Stimulated activated CD4-positive, alpha-beta T cell treated with anti-CD3 and anti-CD28 coated beads, Interleukin-12 subunit alpha, Interleukin-12 subunit beta, amount 100 ng/mL, for 48 hours (primary cell): ENCODE measurements around the gene BAG5.

Experiments used
- DNase-seq, 3 donors: peaks; one replicate each; pipeline ENCODE4 v3.0.0-alpha.2; 2020; ENCODE audit warnings: low read depth in 2 of 3, low spot score in 1 of 3

BAG5 gene

DNA sequence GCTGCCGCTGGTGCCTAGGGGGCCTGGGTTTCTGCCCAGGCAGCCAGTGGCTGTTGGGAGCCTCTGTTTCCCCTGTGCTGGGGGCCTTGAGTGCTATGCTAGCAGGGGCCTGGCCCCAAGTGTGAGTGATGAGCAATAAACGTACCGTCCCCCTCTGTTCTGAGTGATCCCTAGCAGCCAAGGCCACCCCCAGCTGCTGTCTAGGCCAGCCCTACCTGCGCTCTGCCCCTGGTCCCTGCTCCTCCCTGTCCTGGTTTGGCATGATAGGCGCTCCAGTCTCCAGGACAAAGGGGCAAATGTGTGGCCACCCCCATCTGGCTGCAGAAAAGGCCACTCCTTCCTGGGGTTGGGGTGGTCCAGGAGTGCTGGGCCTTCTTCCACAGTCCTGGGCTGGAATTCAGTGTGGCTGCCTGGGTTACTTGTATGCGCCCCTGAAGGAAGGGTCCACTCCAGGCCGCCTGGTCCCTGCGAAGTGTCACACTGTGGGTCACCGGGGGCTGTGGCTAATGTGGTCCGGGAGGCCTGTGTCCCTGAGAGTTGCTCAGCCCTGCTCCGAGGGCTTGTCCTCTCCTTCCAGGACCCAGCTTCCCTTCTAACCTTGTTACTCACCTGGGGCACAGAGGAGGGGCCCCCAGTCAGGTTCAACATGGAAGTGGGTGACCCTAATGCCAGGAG is 26.4 kb downstream of the BAG5 start:
- DNase-seq, result no peak

DNA sequence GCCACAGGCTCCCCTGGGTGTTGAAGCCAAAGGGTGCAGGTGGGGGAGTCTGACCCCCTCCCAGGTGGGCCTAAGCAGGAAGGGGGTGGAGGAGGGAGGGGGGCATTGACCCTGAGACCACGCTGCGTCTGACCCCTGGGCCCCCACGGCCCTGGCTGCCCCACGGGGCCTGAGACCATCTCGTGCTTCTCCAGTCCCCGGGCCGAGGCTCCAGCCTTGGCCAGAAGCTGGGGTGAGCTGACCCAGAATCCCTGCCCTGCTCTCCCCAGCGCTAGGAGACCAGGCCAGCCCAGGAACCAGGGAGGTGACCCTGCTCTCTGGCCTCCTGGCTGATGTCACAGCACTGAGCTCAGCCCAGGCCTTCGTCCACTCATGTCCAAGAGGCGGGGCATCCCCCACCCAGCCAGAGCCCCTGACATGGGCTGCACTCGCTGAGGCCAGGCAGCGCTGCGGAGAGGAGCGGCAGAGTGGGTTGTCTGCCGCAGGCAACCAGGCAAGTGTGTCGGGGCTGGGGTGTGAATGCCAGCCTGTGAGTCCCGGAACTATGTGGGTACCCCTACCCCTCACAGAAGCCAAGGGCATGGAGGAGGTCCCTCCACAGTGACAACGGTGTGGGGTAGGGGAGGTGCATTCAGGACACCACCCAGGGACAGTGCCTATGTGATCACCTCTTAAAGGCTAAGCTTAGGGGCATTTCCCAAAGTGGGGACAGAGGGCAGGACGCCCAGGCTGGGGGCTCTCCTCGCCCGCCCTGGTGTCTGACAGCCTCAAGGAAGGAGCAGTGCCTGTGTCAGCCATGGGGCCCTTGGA is 27.2 kb downstream of the BAG5 start:
- DNase-seq, result no peak

DNA sequence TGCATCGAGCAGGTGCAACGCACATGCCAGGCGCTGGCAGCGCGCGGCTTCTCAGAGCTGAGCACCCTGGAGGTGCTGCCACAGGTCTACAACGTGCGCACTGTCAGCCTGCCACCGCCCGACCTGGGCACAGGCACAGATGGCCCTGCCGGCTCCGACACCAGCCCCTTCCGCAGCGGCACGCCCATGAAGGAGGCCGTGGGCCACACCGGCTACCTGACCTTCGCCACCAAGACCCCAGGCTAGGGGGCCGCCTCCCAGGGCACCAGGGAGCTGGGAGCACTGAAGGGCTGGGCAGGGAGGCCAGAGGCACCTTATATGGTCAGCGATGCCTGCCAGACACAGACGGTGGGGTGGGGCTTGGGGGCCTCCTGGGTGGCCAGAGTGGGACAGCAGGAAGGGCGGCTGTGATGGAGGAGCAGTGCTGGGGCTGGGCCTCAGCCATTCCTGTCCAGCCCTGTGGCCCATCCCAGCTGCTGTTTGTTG is 27.8 kb downstream of the BAG5 start:
- no peak for DNase-seq

DNA sequence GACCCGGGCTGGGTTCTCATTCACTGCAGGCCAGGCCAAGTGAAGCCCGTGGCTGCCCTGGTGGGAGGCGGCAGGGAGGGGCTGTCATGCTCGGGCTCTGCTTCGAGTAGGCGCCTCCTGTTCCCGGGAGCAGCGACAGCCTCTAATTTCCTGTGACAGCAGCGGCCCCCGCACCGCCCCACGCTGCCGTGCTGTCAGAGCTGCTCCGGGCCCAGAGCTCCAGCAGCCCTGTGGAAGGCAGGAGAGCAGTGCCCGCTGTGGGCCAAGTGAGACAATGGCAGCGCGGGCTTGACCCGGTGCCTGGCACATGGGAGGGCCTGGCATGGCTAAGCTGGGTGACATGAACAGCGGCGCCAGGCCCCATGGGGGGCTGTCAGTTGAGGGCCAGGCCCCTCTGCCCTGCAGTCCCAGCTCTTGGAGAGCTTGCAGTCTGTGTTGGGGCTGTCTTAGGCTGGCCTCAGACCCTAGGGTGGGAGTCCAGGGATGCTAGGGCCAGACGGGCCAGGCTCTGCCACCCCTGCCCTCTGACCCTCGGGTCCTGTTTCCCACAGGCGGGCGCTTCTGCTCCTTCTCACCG is 28.4 kb downstream of the BAG5 start:
- DNase-seq, result no peak

DNA sequence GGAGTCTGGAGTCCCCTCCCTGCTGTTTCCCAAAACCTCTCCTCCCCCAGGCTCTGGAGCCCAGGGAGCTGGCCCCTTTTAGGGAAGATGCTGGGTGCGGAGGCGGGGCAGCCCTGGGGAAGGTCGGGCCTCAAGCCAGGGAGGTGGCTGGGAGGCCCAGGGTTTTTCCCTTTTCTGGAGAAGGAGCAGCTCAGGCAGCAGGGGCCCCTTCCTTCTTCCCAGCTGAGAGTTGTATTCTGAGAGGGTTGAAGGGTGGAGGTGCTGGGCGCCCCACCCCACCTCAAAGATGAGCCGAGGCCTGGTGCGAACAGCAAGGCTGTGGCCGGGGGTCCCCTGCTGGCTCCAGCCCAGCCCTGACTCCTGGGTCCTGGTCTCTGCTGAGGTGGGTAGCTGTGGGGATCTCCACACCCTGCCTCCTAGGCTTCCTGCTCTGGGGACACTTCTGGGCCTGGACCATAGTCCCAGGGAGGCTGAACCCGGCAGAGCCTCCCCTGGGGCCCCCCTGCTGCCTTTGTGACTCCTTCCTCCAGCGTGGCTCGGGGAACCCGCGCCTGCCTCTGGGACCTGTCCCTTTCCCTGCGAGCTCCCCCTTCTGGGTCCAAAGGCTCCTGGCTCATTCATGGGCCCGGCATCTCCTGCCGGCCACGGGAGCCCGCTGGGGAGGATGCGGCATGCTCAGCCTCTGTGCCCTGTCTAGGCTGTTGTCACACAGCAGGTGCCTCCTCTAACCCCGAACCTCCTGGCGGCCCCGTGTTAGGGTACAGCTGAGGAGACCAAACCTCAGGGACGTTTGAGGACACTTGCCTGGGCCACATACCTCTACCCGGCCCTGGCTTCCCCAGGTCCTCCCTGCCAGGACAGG is 29.1 kb downstream of the BAG5 start:
- no peak for DNase-seq

DNA sequence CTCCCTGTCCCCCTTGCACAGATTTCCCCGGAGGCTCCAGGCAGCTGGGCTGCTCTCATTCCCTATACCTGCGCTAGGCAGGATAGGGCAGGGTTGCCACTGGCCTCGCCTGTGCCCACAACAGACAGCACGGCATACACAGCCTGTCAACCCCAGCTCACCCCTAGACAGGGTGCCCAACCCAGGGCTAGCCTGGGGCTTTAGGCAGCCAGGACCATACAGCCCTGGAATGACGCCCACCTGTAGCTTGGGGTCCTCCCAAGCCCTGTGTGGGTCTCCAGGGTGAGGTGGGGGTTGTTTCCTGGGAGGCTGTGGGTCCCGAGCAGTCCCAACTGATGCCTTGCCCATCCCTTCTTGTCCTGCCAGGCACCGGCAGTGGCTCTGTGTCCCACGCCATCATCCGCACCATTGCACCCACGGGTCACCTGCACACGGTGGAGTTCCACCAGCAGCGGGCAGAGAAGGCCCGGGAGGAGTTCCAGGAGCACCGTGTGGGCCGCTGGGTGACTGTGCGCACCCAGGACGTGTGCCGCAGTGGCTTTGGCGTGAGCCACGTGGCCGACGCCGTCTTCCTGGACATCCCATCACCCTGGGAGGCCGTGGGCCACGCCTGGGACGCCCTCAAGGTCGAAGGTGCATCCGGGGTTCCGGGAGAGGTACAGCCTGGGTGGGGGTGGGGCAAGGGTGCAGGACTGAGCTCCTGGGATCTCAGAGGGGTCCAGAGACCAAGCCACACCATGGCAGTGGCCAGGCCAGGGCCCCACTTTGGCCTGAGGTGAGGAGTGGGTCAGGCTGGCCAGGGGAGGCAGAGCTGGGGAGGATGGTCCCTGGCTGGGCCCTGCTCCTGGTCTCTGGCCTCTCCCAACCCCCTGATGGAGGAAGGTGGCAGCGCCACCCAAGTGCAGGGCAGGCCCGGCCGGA is 30.0 kb downstream of the BAG5 start:
- no peak for DNase-seq

DNA sequence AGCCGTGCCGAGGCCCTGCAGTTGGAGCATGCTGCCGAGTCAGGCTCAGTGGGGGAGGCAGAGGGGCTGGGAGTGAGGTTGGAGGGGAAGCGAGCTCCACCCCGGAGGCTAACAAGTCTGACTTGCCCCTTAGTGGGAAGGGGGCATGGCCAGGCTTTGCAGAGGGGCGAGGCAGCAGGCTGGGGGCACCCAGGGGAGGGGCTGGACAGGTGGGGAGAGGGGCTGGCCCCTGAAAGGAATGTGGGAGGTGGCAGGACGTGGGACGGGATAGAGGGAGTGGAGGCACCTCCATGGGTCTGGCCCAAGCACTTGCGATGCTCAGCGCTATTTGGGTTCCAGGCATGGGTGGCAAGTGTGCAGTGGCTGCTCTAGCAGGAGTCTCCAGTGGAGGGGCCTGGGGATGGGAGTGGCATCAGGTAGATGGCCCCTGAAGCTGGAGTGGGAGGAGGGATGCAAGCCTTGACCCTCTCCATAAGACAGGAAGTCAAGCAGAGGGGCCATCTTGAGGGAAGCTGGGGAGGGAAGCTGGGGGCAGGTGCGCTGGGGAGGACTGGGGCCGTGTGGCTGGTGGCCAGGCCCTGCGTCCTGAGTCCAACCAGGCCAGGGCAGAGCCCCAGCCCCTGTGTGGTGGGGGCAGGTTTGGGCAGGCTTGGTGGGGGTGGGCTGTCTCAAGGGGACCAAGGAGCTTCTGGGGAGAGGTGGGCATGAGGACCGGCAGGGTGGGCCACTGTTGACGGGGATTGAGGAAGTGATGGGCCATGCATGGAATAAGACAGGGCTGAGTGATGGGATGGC is 30.8 kb downstream of the BAG5 start:
- DNase-seq, result no peak

DNA sequence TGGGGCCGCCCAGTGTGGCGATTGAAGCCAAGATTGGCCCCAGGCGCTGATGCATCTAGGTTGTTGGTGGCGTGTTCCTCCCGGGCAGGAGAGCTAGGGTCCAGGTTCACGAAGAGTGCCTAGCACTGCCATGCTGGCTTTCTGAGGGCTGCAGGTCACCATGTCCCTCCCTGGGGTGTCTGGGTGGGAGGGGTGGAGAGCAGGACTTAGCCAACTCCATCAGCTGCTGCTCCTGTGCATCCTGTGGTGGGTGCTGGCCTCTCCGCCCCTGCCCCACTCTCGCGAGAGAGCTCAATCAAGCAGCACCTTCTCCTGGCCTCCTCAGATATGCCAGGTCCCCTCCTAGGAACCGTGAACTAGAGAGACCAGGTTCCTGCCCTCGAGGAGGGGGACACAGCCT is 31.6 kb downstream of the BAG5 start:
- DNase-seq, result no peak

DNA sequence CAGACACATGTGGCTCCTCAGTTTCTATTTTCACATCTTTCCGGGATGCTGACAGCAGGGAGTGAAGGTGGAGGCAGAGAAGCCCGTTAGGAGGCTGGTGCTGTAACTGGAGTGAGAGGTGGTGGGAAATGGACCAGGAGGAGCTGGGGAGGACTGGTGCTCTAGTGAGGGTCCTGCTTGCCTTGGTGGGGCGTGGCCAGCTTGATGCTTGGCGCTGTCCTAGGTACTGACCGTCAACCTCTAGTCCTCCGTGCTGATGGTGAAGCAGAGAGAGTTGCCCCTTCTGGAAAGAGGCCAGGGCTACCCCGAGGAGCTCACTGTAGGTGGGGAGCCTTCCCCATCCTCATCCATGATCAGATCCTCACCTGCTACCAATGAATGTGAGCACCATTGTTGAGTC is 32.1 kb downstream of the BAG5 start:
- DNase-seq, result no peak

DNA sequence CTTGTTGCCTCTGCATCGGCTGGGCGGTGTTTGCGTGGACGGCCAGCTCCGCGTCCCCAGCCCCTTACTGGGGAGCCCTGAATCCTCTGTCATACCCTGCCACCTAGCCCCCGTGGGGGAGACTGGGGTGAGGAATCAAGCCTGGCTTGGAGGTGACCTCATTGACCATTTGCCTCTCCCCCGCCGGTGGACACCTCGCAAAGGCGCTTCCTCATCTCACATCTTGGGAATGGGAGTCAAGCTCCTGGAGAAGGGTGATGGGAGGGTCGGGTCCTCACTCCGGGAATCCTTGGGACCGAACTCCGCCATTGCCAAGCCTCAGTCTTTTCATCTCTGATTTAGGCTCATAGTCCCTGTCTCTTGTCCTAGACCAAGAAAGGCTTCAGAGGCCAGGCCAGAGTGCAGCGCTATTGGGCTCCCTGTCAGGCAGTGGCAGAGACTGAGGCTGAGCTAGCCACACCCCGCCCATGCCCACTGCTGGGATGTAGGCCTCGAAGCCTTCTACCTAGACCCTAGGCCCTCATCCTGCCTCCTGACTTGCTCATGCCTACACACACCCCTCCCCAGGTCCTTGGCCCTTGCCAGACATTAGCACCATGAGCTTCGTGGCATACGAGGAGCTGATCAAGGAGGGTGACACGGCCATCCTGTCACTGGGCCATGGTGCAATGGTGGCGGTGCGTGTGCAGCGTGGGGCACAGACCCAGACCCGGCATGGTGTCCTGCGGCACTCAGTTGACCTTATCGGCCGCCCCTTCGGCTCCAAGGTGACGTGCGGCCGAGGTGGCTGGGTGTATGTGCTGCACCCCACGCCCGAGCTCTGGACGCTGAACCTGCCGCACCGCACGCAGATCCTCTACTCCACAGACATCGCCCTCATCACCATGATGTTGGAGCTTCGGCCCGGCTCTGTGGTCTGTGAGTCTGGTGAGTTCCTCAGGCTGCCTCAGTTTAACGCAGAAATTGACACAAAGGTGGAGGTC is 32.8 kb downstream of the BAG5 start:
- DNase-seq, result no peak

DNA sequence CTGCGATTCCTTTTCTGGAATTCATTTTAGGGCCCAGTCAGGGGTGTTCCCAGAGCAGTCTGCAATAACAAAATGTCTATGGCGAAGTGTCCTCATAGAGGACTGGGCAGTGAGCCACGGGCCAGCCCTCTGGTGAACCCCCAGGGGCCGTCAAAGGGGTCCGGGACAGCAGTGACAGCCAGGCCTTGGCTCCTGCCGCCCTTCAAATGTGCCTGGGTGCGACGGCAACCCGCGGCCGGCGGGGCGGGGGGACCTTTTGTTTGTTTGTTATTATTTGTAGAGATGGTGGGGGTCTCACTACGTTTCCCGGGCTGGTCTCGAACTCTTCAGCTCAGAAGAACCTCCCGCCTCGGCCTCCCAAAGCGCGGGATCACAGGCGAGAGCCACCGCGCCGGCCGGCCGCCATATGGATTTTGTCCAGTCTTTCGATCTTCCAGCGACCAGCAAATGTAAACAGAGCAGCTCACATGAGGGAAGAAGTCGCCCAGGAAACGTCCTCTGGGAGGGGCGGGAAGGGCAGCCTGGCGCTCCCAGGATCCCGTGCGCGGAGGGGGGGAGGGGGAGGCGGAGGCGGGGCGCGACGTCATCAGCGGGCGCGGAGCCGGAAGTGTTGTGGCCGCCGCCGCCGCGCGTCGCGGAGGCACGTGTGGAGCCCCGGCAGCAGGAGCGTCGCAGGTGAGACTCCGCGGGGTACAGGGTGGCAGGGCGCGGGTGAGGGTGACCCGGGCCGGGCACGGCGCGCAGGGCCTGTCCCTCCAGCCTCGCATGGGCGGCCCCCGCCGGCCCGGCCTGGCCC is 33.7 kb downstream of the BAG5 start, which contains the start of gene TRMT61A:
TRMT61A (plus strand) TSS at position 610 of the 796 bp plus-strand sequence. CDS start 783 bp downstream, outside the sequence.
- peak; percentile 56 to 71 (median 60) for DNase-seq

DNA sequence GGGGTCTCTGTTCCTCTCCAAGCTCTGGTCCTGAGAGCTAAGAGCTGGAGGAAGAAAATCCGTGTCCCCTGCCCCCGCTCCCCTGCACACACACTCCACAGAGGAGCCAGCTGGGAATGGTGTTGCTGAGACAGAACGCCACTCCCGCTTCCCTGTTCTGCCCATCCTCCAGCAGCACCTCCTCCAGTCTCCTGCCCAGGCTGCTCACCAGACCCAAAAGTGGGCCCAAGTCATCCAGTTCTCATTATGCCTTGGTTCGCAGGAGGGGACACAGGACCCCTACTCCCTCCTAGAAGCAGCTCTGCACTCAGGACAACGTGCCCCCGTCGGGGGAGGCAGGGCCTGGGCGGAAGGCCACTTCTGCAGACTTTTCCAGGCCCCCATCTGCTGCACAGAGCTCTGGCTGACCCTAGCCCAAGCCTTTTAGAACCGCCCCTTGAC is 34.3 kb downstream of the BAG5 start:
- no peak for DNase-seq

DNA sequence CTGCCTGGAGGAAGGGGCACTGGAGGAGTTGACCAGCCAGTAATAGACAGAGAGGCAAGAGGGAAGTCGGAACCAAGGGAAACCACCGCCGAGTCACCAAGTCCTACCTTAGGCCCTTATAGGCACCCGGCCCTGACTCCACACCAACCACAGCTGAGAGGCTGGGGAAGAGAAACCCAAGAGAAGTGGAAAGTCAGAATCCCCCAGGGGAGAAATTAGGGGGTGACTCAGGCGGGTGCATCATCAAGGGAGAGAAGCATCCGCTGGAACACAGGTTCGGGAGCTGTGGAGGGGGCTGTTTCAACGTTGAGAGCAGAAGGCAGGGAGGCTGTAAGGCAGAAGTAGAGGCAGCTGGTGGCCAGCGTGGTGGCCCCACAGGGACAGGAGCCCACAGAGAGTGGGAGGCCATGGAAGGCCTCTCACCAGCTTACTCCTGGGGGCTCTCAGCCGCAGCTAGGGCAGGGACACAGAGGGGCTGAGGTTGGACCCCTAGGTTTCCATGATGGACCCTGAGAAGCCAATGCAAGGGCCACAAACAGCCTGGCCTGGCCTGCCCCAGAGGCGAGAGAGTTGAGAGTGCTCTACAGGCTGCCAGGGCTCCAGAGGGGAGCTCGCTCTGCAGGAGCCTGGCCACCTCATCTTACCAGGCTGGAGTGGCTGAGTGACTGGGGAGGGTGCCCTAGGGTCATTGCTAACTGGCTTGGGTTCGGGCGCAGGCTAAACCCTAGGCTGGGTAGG is 34.9 kb downstream of the BAG5 start:
- no peak for DNase-seq

DNA sequence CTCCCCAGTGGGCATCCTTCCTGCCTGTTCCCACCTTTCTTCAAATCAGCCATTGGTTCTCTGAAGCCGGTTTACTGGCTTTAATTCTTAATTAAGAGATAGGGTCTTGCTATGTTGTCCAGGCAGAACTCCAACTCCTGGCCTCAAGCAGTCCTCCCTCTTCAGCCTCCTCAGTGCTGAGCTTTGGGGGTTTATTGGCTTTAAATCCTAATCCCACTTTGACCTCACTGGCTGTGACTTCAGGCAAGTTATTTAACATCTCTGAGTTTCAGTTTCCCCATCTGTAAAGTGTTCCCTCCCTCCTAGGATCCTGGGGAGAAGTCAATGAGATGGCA is 35.6 kb downstream of the BAG5 start:
- no peak for DNase-seq

DNA sequence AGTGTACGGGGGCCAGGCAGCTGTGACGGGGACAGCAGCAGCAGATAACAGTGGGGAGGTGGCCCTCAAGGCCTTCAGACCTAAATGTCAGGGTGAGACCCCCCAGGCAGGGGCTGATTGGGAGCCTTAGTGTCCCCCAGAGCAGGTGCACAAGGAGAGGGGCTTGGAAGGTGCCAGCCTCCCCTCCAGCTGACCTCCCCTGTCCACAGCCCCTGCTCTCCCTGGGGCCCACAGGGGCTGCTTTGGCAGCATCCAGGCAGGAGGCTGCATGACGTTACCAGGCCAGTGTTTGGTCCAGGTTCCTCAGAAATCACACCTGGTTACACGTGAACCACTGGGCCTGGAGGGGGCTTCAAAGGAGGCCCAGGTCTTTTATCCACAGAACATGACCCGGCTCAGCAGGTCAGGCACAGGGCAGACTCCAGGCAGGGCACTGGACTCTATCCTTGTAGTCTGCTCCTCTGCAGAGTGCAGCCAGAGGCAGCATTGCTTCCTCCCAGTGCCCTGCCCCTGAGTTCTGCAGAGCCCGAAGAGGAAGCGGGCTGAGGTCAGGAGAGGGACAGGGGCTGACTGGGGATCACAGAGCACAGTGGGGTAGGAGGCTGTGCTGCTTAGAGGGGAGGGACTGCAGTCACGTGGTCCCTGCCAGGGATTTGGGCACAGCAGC is 36.1 kb downstream of the BAG5 start:
- DNase-seq, result no peak
